Daoy (cell line): ENCODE results near the gene MACO1. TPM values are rescaled to one million over a fixed set of nuclear protein-coding genes. Genes with fewer than 3 reads are reported as not detected.
"Not testable (repeated sequence)": the region's sequence is repeated elsewhere in the genome, so short reads cannot be mapped to it uniquely, and the experiment has no call there.

Experiments
- DNase-seq: peaks from one replicate; pipeline ENCODE4 v3.0.0-alpha.2; 2015; ENCODE audit warnings: low read depth
- total RNA-seq: library from RNA; depleted of rRNA; stranded (reverse); fragments of >200 nt; shearing (Covaris generic); gene quantifications from 2 replicates; pipeline ENCODE4 v1.2.3, GENCODE V29; 2014

MACO1 gene
- total RNA-seq, 1 experiment from 2014 or later, result 15.9 TPM

DNA sequence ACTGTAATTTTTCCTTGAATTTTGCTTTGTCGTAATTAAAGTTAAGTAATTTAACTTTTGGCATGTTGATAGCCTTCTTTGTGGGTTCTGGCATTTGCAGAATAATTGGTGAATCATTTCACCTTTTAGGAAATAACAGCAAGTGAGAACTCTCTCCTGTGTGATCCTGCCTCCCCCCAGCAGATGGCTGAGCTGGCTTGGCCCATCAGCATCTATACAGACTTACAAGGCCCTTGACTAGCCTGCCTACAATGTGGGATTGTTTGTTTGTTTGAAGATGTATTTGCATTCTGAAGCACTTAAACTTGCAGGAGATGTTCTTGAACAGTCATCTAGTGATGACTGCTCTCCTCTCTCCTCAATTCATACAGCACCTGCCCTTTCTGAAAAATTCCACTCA, 55.9 kb downstream of the MACO1 start:
- DNase-seq, result no peak

DNA sequence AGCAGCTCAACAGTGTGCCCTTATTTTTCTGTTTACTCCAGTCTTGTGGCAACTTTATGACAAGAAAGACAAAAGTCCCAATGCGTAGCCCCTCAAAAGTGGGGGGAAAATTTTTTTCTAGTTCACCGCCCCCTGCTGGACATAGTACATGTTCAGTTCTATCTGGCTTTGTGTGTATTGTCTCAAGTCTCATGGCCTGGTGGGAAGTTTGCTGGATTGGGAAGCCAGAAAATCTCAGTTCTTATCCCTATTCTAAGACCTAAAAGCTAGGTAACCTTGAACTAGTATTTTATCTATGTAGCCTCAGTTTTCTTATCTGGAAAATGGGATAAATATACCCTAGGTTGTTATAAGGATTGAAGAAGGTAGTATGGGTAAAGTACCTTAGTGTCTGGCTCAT, 56.9 kb downstream of the MACO1 start:
- no peak for DNase-seq

DNA sequence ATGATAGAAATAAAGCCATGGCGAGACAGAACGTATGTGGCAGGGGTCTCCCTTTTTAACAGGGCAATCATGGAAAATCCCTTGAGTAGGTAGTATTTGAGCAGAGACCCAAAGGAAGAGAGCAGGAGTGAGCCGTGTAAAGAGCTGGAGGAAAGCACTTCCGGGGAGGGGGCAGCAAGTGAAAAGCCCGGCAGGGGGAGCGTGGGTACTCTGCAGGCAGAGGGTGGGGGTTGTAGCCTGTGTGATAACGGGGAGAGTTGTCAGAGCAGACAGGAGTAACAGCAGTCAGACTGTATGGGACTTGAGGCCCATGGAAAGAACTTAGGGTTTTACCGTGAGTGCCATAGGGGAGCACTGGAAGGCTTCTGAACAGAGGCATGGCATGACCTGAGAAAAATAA, 61.6 kb downstream of the MACO1 start:
- DNase-seq, result no peak

DNA sequence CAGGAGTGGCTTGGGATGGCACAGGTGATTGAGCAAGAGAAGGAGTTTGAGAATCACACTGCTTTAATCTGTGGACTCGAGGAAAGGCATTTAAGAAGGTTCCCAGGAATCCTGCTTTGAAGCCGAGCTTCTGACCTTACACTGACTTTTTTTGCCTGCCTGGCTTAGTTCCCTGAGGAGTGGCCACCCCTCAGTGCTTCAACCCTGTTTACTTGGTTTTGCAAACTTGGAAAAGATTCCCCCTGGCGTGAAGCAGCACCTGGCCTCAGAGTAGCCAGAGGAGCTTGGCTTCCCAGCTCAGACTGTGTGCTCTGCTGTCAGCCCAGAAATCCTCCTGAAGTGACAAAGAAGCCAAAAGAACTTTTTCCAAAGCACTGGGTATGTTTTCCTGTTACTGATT, 64.3 kb downstream of the MACO1 start:
- DNase-seq, result no peak

DNA sequence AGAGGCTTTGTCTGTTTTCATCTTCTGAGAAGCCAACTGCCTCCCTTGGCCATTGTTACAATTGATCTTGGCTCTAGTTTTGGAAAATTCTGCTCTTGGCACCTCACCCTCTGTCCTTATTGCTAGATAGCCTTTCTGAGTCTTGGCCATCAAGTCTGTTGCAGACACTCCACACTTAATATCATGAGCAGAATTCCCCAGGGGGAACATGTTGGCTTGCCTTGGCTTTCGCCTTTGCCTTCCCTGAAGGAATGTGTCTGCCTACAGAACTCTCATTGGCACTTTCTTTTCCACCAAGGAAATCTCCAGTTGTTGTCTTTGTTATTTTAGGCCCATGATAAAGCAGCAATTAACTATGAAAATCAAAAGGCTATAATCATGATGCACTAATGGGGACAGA, 70.0 kb downstream of the MACO1 start:
- no peak for DNase-seq

DNA sequence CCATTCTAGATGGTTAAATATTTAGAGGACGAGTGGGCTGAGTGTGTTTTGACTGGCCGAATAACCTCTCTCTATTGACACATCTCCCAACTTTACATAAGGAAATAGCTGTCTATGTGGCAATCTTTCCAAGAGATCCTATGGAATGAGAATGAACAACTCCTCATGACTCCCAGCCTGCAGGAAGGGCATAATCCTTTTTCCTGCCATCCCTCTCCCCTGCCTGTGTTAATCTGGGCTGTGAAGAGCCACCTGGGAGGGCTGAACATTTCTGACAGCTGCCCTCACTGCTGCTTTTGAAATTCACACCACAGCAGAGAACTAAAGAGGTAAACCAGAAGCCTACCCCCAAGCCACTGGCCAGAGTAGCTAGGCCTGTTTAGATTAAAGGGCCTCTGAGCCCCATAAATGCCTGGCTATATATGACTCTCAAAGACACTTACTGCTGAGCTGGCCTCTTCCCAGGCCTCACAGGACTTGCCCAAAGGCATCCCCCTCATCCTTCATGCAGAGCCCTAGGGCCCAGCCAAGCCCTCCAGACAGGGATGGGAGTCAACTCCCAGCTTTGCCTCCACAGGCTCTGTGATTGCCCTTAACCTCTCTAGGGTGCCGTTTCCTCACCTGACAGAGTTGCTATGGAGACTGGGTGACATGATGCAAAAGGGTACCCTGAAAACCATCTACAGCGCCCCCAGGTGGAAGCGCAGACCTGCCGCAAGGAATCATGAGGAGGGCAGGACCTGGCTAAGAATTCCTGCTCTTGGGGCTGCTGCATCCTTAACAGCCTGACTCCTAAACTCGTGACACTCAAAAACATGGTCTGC, 70.8 kb downstream of the MACO1 start:
- DNase-seq, result no peak

DNA sequence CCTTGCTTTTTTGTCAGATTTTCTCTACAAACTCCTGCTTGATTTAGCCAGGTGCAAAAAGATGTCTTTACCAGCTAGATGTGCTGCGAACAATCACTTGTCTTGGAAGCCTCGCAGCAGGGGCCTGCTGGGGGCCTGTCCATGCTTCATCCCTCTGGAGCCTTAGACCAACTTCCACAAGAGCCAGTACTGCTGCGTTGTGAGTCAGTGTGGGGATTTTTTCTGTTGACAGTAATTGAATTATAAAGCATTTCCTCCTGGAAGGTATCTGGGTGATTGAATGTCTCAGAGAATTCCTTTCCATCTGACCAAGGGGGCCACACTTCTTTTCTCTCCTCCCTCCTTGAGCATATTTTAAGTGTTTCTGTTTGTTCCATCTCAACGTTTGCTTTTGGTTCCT, 72.3 kb downstream of the MACO1 start:
- DNase-seq, result peak; percentile 55

DNA sequence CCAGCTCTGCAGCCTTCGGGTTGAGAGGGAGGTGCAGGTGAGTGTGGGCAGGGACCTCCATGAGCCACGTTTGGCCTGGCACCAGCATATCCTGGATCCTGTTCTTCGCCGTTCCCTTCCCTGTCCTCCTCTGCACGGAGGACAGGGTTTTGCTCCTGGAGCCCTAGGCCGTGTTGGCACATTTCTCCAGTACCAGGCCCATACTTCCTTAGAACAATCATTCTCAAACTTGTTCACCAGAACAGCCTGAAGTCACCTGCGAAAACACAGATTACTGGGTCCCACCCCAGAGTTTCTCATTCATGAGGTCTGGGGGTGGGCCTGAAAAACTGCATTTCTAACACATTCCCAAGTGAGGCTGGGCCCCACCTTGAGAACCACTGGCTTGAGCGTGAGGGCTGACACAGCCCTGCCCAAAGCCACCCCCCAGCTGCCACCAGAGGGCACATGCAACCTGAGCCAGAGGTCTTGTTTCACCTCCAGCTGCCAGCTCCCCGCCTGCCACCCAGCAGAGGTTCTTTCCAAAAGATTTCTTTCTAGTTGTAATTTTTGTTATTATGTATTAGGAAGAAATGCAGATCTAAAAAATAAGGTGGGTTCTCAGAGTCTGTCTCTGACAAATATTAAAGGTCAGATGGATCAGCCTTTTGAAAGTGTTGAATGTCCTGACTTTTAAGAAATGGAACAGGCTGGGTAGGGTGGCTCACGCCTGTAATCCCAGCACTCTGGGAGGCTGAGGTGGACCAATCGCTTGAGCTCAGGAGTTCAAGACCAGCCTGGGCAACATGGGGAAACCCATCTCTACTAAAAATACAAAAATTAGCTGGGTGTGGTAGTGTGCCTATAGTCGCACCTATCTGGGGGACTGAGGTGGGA, 73.1 kb downstream of the MACO1 start:
- DNase-seq, result peak; percentile 52

DNA sequence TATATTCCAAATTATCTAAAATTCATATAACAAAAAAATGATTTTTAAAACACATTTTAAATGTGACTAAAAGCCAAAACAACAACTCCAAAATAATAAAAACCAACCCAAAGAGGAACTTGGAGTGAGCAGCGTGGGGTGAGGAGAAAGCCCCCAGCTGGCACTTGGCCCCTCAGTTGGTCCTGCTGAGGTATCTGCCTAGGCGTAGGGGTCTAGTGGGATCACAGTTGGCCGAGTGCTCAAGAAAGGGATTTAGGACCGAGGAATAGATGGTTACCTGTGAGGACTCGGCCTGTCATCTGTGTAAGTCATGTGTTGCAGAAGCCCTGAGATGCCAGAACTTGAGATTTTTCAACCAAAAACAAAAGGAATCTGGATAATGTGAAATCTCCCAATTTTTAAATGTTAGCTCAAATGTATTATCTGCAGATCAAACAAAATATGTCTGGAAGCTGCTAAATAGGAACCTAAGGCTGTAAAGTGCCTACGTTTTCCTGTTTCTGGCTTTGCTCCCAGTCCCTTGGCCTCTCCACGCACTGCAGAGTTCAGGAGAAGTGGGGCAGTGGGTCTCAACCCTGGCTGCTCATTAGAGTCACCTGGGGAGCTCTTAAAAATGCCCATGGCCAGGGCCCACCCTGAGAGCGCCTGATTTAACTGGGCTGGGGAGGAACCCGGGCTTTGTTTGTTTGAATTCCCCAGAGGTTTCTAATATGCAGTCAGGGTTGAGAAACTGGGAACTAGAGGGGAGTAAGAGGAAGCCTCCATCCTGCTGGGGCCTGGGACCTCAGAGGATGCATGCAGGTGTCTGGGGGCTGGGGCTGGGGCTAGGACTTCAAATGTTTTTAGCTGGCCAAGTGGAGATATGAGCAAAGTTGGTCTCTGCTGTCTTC, 74.3 kb downstream of the MACO1 start:
- no peak for DNase-seq

DNA sequence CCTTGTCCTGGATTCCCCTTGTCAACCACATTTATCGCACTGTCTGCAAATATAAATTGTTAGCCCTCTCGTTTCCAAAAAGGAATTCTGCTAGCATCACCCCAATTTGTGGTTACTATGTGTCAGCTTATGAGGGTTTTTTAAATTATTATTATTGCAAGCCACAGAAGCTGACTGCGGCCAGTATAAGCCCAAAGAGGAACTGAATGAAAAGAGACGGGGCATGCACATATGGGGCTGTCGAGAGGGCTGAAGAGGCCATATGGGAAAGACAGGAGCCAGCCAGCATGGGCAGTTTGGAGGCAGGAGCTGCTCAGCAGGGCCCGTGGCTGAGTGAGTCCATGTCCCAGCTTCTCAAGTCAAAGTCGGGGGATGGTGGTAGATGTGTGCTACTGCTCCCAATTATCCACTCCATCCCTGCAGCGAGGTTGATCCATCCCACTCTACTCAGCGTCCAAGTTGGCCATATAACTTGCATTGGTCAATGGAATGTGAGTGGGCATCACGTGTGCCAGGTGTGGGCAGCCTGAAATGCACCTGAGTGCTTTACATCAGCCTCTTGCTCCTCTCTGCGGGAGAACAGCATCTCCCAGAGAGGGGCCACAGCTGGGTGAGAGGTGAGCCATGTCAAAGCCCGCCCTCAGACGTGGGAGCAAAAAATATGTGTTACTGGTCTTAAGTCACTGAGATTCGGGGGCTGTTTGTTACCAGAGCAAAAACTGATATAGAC, 75.1 kb downstream of the MACO1 start:
- no peak for DNase-seq

DNA sequence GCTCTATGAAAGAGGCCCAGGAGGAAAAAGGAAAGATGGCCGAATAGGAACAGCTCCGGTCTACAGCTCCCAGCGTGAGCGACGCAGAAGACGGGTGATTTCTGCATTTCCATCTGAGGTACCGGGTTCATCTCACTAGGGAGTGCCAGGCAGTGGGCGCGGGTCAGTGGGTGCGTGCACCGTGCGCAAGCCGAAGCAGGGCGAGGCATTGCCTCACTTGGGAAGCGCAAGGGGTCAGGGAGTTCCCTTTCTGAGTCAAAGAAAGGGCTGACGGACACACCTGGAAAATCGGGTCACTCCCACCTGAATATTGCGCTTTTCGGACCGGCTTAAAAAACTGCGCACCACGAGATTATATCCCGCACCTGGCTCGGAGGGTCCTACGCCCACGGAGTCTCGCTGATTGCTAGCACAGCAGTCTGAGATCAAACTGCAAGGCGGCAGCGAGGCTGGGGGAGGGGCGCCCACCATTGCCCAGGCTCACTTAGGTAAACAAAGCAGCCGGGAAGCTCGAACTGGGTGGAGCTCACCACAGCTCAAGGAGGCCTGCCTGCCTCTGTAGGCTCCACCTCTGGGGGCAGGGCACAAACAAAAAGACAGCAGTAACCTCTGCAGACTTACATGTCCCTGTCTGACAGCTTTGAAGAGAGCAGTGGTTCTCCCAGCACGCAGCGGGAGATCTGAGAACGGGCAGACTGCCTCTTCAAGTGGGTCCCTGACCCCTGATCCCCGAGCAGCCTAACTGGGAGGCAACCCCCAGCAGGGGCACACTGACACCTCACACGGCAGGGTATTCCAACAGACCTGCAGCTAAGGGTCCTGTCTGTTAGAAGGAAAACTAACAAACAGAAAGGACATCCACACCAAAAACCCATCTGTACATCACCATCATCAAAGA, 76.1 kb downstream of the MACO1 start:
- DNase-seq, result not testable (repeated sequence)

DNA sequence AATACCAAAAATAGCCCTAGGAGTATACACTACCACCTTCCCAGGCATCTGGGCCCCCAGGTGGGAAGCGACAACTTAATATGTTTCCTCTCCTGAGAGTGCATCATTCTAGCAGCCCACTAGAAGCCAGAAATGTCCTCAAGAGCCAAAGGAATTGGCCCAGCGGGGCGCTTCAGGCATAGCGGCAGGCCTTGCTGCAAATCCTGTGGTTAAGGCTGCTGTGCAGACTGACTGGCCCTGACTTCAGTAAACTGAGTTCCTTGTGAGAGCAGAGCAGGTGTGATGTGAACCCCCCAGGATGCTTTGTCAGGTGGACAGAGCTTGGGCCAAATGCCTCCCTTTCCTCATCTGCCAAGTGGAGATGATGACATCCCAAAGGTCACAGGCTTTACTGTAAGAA, 83.0 kb downstream of the MACO1 start:
- no peak for DNase-seq

DNA sequence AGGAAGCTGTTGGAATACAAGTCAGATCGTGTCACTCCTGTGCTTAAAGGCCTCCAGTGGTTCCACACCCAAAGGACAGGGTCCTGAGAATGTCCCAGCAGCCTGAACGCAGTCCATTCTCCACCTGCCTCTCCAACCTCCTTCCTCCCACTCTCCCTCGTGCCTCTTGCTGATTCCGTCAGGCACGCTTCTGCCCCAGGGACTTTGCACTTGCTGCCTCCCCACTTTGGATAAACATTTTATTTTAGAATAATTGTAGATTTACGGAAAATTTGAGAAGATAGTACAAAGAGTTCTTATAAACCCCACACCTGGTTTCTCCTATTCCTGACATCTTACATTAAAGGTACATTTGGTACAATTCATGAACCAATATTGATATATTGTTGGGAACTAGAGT, 84.3 kb downstream of the MACO1 start:
- no peak for DNase-seq

DNA sequence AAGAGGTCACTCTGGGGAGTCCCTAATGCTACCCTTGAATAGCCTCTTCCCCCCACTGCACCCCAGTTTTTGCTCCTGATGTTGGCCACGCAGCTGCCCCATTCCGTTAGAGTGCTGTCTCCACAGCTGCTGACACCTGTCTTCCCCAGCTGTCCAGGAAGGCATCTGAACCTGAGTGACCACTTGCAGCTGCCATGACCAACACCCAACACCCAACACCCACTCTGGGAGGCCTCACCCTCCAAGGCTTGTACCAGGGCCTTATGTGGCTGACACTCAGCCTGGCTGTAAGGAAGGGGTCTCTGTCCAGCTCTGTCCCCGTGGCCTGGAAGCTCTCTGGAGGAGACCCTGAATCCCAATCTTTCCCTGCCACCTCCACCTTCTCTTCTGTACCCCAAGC, 86.0 kb downstream of the MACO1 start:
- no peak for DNase-seq

DNA sequence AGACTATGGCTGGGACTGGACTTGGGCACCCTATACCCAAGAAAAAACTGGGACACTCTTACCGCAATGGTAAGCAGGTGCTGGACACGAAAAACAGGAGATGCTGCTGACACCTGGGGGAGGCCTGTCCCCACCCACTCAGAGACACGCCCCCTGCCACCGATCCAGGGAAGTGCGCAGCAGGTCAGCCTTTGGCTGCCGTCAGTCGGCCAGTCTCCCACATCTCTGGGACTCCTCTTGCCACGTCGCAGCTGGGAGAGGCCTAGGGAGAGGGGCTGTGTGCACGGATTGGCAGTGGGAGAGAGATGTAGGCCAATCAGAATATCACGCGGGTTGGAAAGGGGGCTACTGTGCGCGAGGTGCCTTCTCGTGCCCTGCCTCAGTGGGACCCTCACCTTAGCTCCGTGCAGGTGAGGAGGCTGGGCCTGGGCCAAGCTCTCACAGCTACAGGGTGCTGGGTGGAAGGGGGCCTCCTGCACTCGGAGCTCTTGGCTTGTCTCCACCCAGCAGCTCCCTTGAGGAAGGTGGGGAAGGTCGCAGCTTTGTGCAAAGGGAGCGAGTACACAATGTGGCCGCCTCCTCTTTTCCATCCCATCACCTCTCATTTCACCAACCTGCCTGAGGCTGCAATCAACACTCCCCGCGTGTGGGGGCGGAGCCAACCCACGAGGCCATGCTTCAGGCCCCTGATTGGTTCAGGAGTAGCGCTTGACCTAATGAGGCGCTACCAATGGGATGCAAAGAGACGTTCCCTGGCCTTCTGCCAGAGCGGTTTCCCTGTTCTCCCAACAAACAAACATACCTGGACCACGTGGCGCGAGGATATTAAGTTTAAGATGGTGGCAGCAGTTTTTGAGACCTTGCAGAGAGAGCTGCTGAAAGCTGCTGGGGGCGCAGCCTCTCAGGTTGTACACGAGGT, 87.0 kb downstream of the MACO1 start:
- no peak for DNase-seq

DNA sequence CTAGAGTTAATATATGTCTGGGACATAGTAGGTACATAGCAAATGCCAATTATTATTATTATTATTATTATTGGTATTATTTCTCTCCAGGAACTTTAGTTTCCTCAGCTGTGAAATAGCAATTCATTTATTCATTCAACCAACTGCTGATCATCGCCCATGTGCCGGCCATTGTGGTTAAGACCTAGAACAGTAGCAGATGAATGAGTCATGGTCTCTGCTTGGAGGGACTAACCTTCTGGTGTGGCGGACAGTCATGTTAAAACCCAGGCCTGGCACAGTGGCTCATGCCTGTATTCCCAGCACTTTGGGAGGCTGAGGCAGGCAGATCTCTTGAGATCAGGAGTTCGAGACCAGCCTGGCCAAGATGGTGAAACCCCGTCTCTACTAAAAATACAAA, 88.9 kb downstream of the MACO1 start:
- peak; percentile 71 for DNase-seq

DNA sequence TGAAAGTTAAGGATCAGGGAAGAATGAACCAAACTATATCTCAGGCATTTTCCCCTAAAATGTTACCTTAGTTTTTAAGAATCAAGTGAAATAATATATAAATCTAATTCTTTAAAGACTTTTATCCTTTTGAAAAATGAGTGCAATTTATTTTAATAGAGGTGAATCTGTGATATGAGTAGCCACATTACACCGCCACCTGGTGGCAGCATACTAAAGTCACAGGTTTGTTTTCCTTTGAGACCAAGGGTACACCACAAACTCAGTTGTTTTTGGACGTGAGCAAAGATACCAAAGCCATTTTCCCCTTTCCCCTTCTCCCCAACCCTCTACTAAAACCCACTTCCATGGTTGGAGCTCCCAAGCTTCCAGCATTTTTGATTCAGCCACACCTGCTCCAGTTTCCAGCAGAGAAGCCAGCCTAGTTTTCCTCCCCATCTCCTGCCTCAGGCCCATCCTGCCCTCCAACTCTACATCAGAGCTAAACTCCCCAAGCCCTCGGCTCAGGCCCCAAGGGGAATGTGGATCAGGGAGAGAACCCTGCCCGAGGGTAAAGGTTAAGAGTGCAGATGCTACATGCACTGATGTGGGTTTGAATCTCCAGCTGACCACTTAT, 89.9 kb downstream of the MACO1 start:
- peak; percentile 59 for DNase-seq

DNA sequence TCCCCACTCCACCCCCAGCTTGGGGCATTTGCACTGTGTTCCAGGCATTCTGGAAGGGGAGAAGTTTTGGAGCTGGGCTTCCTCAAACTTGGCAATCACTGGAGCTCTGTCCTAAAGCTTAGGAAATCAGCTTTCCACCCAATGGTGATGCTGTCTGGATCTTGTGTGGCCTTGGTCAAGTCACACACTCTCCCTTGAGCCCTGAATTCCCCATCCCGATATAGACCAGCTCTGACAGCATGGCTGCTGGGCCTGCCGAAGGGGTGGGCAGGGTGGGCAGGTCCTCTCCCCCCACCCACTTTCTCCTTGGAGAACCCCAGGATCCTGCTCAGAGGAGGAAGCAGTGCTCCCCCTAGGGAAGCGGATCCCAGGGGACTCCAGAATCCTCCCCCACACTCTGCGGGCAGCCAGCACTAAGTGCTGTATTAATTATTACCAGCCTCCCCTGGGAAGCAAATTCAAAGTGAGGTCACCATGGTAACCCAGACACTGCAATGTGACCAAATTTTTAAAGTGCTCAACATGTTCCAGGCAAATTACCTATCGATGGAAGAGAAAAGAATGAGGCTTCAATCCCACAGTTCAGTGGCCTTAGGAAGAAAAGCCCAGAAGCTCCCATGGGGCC, 91.4 kb downstream of the MACO1 start:
- DNase-seq, result no peak
